SU-DHL-6 (cell line): ENCODE data around the gene EML4.

Experiments
- EZH2phosphoT487 ChIP-seq: fragments of 200-600 bp; sonication (generic), shearing (Covaris generic); conservative IDR thresholded peaks from 2 replicates; pipeline ENCODE4 v1.6.1; 2018; ENCODE audit warnings: mild to moderate bottlenecking, antibody characterized with exemption, low read length, moderate library complexity, mixed read lengths
- TF ChIP-seq, protein P1 (sequence below): fragments of 200-600 bp; sonication (generic); IDR thresholded peaks from one replicate; pipeline ENCODE4 v1.5.1; 2017; ENCODE audit warnings: antibody characterized with exemption, mild to moderate bottlenecking, low read length, moderate library complexity; ENCODE audit not compliant: insufficient read depth, poor library complexity, severe bottlenecking

DNA sequence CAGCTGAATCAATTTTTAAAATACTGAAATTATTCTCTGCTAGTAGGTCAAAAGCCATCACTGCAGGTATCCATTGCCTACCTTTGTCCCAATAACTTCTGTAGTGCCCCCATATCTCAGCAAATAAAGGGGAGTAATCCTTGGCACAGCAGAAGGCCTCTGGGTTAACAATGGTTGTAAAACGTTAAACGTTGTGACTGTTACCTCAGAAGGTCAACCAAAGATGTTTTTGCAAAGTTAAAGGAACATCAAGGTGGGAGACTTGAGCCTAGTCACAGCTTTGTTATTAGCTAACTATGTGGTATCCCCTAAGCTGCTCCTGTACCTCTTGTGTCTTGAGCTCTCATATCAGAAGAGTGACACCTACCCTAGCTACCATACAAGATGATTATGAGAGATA, 131.4 kb downstream of the EML4 start:
- TF ChIP-seq, protein P1, sequence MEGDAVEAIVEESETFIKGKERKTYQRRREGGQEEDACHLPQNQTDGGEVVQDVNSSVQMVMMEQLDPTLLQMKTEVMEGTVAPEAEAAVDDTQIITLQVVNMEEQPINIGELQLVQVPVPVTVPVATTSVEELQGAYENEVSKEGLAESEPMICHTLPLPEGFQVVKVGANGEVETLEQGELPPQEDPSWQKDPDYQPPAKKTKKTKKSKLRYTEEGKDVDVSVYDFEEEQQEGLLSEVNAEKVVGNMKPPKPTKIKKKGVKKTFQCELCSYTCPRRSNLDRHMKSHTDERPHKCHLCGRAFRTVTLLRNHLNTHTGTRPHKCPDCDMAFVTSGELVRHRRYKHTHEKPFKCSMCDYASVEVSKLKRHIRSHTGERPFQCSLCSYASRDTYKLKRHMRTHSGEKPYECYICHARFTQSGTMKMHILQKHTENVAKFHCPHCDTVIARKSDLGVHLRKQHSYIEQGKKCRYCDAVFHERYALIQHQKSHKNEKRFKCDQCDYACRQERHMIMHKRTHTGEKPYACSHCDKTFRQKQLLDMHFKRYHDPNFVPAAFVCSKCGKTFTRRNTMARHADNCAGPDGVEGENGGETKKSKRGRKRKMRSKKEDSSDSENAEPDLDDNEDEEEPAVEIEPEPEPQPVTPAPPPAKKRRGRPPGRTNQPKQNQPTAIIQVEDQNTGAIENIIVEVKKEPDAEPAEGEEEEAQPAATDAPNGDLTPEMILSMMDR, result no peak
- TF ChIP-seq EZH2phosphoT487, result no peak
